Small intestine (tissue), 7 donors: ENCODE measurements around the gene ANKRD24. TPM values are rescaled to one million over a fixed set of nuclear protein-coding genes. Genes with fewer than 3 reads are reported as not detected.
A peak's percentile ranks its signal among the peaks of the same experiment; 100 is the strongest.

ENCODE experiments used
- DNase-seq, 2 donors: peaks; one replicate each; pipeline versions ENCODE4 v3.0.0 to v3.0.0-alpha.2; 2013
- FAIRE-seq: peaks from 2 replicates; lab custom pipeline; 2012; peaks lifted over from hg19 to GRCh38; lab: Jason Lieb, UNC
- H3K27ac ChIP-seq, 3 donors: one replicate each; pipeline ENCODE4 v1.5.1; 2013; ENCODE audit warnings: low read length in 2 of 3, mild to moderate bottlenecking in 2 of 3, control low read depth in 1 of 3, inconsistent platforms in 1 of 3, low read depth in 1 of 3, moderate library complexity in 1 of 3
- H3K27me3 ChIP-seq, 3 donors: one replicate each; pipeline ENCODE4 v1.6.1; 2013; ENCODE audit warnings: low read length in 3 of 3, inconsistent platforms in 1 of 3; ENCODE audit not compliant: control insufficient read depth in 3 of 3, insufficient read depth in 3 of 3
- H3K36me3 ChIP-seq, 3 donors: one replicate each; pipeline ENCODE4 v1.6.1; 2013; ENCODE audit warnings: low read length in 3 of 3, inconsistent platforms in 1 of 3, low read depth in 1 of 3, mild to moderate bottlenecking in 1 of 3, moderate library complexity in 1 of 3; ENCODE audit not compliant: control insufficient read depth in 3 of 3, insufficient read depth in 2 of 3
- H3K4me1 ChIP-seq, 3 donors: one replicate each; pipeline ENCODE4 v1.6.1; 2013; ENCODE audit warnings: low read length in 2 of 3, inconsistent platforms in 1 of 3, low read depth in 1 of 3, mild to moderate bottlenecking in 1 of 3, moderate library complexity in 1 of 3; ENCODE audit not compliant: control insufficient read depth in 3 of 3, insufficient read depth in 2 of 3
- H3K4me3 ChIP-seq, 3 donors: one replicate each; pipeline ENCODE4 v1.5.1; 2013; ENCODE audit warnings: low read length in 3 of 3, control low read depth in 1 of 3, inconsistent platforms in 1 of 3, low read depth in 1 of 3, mild to moderate bottlenecking in 1 of 3, moderate library complexity in 1 of 3
- H3K9me3 ChIP-seq, 2 donors: one replicate each; pipeline ENCODE4 v1.6.1; 2013; ENCODE audit warnings: low read depth in 1 of 2, low read length in 1 of 2; ENCODE audit not compliant: control insufficient read depth in 2 of 2, insufficient read depth in 1 of 2
- WGBS, 3 donors: extraction: QIAGEN DNeasy Blood & Tissue Kit; methylation state at CpG; one replicate each; pipeline ENCODE4 v1.1.7; 2013; 5-methylcytosine and 5-hydroxymethylcytosine counted together
- polyA plus RNA-seq, 4 donors: library from polyadenylated mRNA; stranded (reverse) in 3 of 4; unstranded in 1 of 4; fragments of 200-250 nt in 3 of 4; fragments of 120-200 nt in 1 of 4; gene quantifications; one replicate each; pipeline versions ENCODE4 v1.2.1 to v1.2.3, GENCODE V29; 2013
- donor health status: healthy with polysubstance abuse.
- donor health status: control.
- donor health status: control.
- donor health status: Bipolar disorder and iron deficiency.
- donor health status: healthy.

The ANKRD24 gene
- polyA plus RNA-seq, 4 donors = 1.6 to 3.1 (median 2.3) TPM

- H3K36me3 ChIP-seq = no peaks in the 10 kb centered on the region
- H3K9me3 ChIP-seq = peaks cover 0 to 4% of the 10 kb centered on the region in 2 donors
- H3K27ac ChIP-seq = no peak overlapping the region
- no peak overlapping the region for H3K4me3 ChIP-seq
- no peak for FAIRE-seq
- no peak for DNase-seq
- WGBS, 3 donors = 14 to 38% (median 28%) methylated on average over 33 to 70 of the region's 70 CpGs
- no peaks in the 10 kb centered on the region for H3K4me1 ChIP-seq
- peaks cover 0 to 56% (median 30%) of the 10 kb centered on the region in 3 donors for H3K27me3 ChIP-seq
Measured at GRCh38 chr19:4197625-4198466, 15.4 kb downstream of the ANKRD24 start.

GRCh38 chr19:4198467-4199126 lies 16.1 kb downstream of the ANKRD24 start:
- FAIRE-seq (no peak), DNase-seq (no peak)
- 8 to 19% (median 11%) methylated on average over 10 to 28 of the region's 28 CpGs for WGBS, 3 donors
- H3K36me3 ChIP-seq = no peaks in the 10 kb centered on the region
- H3K4me1 ChIP-seq = no peaks in the 10 kb centered on the region
- H3K4me3 ChIP-seq = no peak overlapping the region
- peaks cover 0 to 56% (median 30%) of the 10 kb centered on the region in 3 donors for H3K27me3 ChIP-seq
- H3K9me3 ChIP-seq = peaks cover 0 to 4% of the 10 kb centered on the region in 2 donors
- no peak overlapping the region for H3K27ac ChIP-seq

GRCh38 chr19:4199699-4200293 lies 17.3 kb downstream of the ANKRD24 start:
- Histone ChIP-seq H3K27ac (no peak overlapping the region), H3K27me3 (peaks cover 0 to 46% (median 25%) of the 10 kb centered on the region in 3 donors), H3K36me3 (no peaks in the 10 kb centered on the region), H3K4me1 (peaks cover 0 to 2% (median 0%) of the 10 kb centered on the region in 3 donors), H3K4me3 (no peak overlapping the region), H3K9me3 (peaks cover 0 to 4% of the 10 kb centered on the region in 2 donors)
- peak in 1 of 2 donors; percentile 50 for DNase-seq
- WGBS, 3 donors = 27 to 67% (median 56%) methylated on average over 32 to 33 of the region's 33 CpGs
- no peak for FAIRE-seq

GRCh38 chr19:4200940-4201542 lies 18.6 kb downstream of the ANKRD24 start:
- no peak for FAIRE-seq
- Histone ChIP-seq H3K4me1 (peaks cover 0 to 2% (median 0%) of the 10 kb centered on the region in 3 donors), H3K9me3 (peaks cover 0 to 4% of the 10 kb centered on the region in 2 donors), H3K27me3 (peaks cover 0 to 41% (median 23%) of the 10 kb centered on the region in 3 donors), H3K27ac (no peak overlapping the region), H3K36me3 (no peaks in the 10 kb centered on the region), H3K4me3 (no peak overlapping the region)
- WGBS, 3 donors = 56 to 85% (median 82%) methylated on average over 2 of the region's 2 CpGs
- no peak for DNase-seq

GRCh38 chr19:4201798-4202197 lies 19.3 kb downstream of the ANKRD24 start:
- WGBS, 3 donors = 68 to 82% (median 70%) methylated on average over 4 of the region's 4 CpGs
- H3K4me1 ChIP-seq = peaks cover 0 to 2% (median 0%) of the 10 kb centered on the region in 3 donors
- no peaks in the 10 kb centered on the region for H3K36me3 ChIP-seq
- H3K27ac ChIP-seq = no peak overlapping the region
- DNase-seq (no peak), FAIRE-seq (no peak)
- H3K9me3 ChIP-seq = peaks cover 0 to 4% of the 10 kb centered on the region in 2 donors
- no peak overlapping the region for H3K4me3 ChIP-seq
- H3K27me3 ChIP-seq = peaks cover 0 to 41% (median 20%) of the 10 kb centered on the region in 3 donors

- no peak overlapping the region for H3K27ac ChIP-seq
- FAIRE-seq (no peak), DNase-seq (peak; percentile 22 to 38)
- H3K36me3 ChIP-seq = no peaks in the 10 kb centered on the region
- WGBS, 3 donors = 78 to 82% (median 79%) methylated on average over 10 of the region's 10 CpGs
- no peaks in the 10 kb centered on the region for H3K9me3 ChIP-seq
- H3K4me3 ChIP-seq = no peak overlapping the region
- H3K4me1 ChIP-seq = peaks cover 0 to 2% (median 0%) of the 10 kb centered on the region in 3 donors
- peaks cover 0 to 3% (median 0%) of the 10 kb centered on the region in 3 donors for H3K27me3 ChIP-seq
Measured at GRCh38 chr19:4206818-4207484, 24.5 kb downstream of the ANKRD24 start.

GRCh38 chr19:4208385-4209094 lies 26.1 kb downstream of the ANKRD24 start:
- Histone ChIP-seq H3K9me3 (no peaks in the 10 kb centered on the region), H3K36me3 (no peaks in the 10 kb centered on the region), H3K27me3 (peaks cover 0 to 4% (median 3%) of the 10 kb centered on the region in 3 donors), H3K27ac (no peak overlapping the region), H3K4me3 (no peak overlapping the region), H3K4me1 (peaks cover 0 to 2% (median 0%) of the 10 kb centered on the region in 3 donors)
- no peak for FAIRE-seq
- WGBS, 3 donors = 49 to 72% (median 65%) methylated on average over 13 of the region's 13 CpGs
- DNase-seq = peak; percentile 51 to 71
